GM19240 (cell line): ENCODE results near the gene MAB21L2.
"Not testable (repeated sequence)": the region's sequence is repeated elsewhere in the genome, so short reads cannot be mapped to it uniquely, and the experiment has no call there.

Experiments used
- DNase-seq: peaks from one replicate; pipeline ENCODE4 v3.0.0; 2011; ENCODE audit warnings: low spot score; ENCODE audit not compliant: insufficient read length

Gene MAB21L2

DNA sequence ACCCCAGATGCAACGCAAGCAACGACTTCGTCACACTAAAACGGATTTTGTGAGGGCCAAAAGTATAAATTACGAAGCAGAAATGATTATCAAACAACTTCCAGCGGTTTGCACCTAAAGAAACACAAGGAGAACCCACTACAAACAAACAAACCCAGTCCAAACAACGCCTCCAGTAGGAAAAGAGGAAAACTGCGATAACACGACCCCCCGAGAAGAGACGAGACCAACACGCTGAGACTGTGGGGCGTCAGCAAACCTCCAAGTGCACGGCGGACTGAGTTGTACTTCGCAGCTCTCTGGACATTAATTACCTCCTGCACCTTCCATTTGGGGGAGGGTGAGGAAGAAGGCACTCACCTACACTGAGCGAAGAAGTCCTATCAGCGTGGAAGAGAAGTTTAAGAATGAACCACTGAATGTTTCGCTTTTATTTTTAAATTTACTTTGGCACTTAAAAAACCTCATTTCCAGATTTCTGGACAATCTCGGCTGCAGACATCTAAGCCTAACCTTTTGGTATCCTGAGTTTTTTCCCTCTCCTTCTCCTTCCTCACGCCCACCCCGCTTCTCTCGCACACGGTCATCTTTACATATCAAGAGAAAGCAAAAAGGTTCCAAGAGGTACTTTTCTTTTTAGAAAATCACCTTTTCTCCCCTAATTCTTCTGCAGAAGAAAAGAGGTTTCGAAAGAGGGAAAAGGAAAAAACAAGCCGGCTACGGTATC, at the start of gene MAB21L2:
Gene MAB21L2 (plus strand): TSS at position 6 of the 727 bp plus-strand sequence. CDS start 879 bp downstream, outside the sequence.
- no peak for DNase-seq

DNA sequence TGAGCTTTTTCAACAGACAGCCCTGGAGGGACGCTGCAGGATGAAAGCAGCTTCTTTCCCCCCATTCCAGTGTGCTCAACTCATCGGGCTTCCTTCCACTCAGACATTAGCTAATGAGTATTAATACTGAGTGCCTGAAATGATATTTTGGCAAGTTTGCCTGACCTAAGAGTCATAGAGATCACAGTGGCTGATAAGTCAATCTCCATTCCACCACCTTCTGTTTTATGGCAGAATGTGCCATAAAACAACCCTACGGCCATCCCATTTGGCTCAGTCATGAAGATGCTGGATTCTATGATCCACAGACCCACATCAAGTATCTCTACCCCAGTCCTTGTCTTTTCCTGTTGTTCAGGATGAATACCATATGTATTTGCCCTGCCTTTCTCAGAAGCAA, 48.3 kb upstream of the MAB21L2 start:
- DNase-seq, result no peak

DNA sequence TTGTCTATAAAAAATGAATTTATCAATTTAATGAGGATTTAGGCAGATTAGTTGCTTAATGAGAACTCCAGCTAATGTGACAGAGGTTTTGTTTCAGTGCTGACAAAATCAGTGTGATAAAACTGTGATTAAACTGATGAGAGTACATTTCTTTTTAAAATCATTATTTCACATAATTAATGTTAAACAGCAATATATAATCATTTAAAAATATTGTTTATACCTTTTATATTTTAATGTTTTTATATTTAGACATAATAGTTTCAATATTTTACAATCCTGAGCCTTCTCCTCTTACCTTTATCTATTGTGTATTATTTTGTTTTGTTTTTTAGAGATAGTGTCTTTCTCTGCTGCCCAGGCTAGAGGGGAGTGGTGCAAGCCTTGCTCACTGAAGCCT, 47.1 kb upstream of the MAB21L2 start:
- no peak for DNase-seq

DNA sequence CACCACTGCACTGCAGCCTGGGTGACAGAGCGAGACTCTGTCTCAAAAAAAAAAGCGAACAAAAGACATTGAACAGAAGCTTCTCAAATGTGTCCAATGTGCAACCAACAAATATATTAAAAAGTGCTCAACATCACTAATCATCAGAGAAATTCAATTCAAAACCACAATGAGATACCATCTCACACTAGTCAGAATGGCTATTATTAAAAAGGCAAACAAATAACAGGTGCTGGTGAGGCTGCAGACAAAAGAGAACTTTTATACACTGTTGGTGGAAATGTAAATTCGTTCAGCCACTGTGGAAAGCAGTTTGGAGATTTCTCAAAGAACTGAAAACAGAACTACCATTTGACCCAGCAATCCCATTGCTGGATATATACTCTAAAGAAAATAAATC, 44.0 kb upstream of the MAB21L2 start:
- not testable (repeated sequence) for DNase-seq

DNA sequence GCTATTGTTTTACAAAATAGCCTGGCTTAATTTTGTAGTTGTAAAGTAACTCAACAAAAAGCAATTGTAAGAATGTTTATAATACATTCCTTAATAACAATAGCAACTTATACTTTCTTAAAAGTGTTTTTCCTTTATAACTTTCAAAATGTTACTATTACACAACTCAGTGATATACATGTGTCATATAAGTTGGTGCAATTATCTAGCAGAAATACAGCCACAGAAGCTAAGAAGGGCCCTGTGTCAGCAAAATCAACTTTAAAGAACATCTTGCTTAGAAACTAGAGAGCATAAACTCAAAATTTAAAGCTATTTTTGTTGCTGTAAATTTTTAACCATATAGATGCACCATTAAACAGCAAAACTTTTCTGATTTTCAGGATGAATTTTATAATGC, 41.4 kb upstream of the MAB21L2 start:
- DNase-seq, result no peak

DNA sequence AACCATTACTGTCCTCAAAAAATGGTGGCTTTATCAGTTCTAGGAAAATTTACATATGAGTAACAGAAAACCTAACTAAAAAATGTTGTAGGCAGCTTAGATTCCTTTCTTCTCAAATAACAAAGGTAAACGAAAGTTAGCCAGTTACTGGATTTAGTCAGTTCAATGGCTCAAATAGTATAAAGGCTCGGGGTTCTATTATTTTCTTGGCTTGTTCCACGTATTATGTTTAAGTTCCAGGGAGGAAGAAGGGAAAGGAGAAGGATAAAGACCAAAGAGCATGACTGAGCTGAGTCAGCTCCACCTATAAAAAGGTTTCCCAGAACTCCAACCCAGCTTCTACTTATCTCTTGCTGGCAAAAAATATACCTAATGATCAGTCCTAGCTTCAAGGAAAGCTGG, 41.0 kb upstream of the MAB21L2 start:
- DNase-seq, result no peak

DNA sequence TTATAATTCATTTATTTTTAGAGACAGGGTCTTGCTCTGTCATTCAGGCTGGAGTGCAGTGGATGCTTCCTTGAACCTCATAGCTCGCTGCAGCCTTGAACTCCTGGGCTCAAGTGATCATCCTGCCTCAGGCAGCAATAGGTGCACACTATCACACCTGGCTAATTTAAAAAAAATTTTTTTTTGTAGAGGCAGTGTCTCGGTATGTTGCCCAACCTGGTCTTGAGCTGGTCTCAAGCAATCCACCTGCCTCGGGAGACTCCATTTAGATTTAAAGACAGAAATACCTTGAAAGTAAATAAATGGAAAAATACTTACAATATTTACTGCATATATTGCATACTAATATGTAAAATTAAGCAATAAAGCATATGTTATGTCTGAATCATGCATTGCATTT, 40.3 kb upstream of the MAB21L2 start:
- no peak for DNase-seq

DNA sequence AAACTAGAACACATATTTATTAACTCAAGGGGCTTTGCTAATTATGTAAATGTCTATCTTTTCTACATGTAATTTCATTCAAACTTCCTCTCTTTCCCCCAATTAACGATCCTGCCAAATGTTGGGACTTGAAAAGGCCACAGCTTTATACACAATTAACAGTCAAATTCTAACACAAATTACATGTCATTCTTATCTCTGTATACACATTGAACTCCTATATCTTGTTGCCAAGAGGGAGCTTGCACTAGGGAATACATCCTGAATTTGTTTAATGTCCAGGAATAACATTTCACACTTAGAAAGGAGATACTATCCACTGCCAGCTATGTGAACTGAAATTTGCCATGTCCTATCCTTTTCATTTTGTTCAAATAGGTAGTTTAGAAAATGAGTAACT, 38.9 kb upstream of the MAB21L2 start:
- no peak for DNase-seq

DNA sequence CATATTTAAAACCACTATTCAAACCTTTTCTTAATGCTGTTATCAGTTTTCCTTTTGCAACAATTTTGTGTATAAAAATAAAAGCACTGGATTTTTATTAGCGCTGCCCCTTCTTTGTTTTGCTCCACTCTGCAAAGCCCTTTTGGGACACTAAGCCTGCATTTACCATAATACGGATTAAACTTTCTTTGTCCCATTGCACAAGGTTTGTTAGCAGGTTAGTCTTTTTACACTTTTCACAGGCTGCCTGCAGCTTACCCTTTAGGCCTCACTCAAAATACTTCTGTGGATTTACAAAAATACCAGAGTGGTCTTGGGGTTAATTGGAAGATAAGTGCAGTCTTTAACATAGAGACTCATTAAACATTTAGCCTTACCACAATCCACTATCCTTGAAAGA, 35.7 kb upstream of the MAB21L2 start:
- no peak for DNase-seq

DNA sequence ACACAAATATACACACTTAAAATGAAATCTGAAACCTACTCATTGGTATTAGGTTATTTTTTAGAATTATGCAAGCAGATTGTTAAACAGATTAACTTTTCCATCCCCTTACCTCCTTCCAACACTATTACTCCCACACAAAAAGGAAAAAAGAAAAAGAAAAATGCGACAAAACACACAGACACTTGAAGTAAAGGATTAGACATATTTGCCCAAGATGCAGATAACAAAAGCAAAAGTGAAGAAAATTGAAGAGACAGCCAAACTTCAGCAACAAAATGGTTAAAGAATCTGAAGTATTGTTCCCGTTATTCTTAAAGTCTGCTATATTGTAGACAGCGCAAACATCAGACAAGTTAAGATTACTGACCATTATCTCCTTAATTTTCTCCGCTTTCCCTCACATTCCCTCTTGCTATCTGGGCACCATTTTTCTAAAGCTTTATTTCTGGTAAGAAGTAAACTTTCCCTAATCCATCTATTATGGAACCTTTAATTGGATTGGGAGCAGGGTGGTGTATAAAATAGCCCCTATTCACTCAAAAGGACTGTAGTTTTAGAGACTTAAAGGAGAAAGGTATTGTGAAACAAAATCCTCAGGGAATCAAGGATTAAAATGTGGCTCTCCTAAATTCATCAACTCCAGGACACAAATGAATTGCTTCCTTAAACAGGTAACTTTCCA, 34.7 kb upstream of the MAB21L2 start:
- DNase-seq, result no peak

DNA sequence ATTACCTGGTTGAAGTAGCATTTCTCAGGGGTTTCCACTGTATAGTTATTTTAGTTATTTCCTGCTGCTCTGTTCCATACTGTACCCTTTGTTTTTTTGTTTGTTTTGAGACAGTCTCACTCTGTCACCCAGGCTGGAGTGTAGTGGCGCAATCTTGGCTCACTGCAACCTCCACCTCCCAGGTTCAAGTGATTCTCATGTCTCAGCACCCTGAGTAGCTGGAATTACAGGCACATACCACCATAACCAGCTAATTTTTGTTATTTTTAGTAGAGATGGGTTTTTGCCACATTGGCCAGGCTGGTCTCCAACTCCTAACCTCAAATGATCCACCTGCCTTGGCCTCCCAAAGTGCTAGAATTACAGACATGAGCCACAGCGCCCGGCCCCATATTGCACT, 24.1 kb upstream of the MAB21L2 start:
- not testable (repeated sequence) for DNase-seq

DNA sequence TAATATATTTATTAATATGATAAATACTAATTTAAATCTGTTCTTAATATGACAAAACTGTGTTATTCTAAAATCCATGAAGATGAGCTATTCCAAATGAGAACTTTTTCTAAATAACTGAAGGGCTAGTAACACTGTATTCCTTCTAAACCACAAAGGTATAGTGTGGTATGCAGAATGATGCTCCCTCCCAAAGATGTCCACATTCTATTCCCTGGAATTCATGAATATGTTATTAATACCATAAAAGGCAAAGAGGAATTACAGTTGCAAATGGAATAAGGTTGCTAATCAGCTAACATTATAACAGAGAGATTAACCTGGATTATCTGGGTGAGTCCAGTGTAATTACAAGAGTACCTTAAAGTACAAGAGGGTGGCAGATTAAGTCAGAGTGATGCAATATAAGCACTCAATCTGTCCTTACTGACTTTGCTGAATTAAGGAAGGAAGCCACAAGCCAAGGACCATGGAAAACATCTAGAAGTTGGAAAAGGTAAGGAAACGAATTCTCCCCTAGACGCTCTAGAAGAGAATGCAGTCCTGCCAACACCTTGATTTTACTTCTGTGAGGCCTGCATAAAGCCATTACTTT, 20.7 kb upstream of the MAB21L2 start:
- DNase-seq, result no peak

DNA sequence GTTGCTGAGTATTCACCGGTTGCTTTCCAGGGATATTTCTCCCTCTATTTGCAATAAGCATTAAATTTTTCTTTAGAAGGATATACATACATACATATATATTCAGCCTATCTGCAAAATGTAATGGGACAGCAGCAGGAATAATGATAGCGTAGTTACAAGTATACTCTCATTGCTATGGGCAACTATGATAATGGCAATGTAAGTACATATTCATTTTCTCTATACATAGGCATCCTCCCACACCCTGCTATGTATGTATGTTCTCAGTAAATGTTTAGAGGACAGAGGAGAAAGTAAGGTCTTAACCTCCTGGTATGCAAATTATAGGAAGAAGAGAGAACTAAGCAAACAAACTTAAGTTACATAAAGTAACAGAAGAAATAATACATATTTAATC, 19.7 kb upstream of the MAB21L2 start:
- no peak for DNase-seq

DNA sequence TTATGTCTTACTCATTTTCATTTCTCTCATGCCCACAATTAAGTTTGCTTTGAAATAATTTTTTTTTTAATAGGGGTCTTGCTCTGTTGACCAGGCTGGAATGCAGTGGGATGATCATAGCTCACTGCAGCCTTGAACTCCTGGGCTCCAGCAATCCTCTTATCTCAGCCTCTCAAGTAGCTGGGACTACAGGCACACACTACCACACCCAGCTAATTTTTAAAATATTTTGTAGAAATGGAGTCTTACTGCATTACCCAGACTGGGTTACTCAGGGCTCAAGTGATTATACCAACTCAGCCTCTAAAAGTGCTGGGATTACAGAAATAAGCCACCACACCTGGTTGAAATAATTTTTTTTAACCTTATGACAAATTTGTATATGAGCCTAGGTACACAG, 19.2 kb upstream of the MAB21L2 start:
- no peak for DNase-seq

DNA sequence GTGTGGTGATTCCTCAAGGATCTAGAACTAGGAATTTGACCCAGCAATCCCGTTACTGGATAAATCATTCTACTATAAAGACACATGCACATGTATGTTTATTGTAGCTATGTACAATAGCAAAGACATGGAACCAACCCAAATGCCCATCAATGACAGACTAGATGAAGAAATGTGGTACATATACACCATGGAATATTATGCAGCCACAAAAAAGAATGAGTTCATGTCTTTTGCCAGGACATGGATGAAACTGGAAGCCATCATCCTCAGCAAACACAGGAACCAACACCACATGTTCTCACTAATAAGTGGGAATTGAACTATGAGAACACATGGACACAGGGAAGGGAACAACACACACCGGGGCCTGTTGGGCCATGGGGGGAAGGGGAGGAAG, 17.0 kb upstream of the MAB21L2 start:
- DNase-seq, result not testable (repeated sequence)

DNA sequence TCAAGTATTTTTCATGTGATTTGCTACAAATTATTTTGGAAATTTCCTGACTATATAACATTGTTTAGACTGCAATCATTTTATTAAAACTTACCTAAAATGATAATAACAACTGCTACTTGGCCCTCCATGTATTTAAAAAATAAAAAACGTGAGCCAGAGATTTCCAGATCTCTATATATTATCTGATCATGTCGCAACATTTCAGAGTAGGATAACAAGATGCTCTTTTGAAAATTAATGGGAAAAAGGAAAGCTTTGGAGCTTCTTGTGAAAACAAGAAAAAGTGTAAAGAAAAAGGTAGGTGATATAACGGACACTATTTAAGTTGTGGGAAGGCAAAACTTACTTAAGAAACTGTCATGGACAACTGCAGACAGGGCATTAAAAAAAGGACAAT, 14.9 kb upstream of the MAB21L2 start:
- no peak for DNase-seq

DNA sequence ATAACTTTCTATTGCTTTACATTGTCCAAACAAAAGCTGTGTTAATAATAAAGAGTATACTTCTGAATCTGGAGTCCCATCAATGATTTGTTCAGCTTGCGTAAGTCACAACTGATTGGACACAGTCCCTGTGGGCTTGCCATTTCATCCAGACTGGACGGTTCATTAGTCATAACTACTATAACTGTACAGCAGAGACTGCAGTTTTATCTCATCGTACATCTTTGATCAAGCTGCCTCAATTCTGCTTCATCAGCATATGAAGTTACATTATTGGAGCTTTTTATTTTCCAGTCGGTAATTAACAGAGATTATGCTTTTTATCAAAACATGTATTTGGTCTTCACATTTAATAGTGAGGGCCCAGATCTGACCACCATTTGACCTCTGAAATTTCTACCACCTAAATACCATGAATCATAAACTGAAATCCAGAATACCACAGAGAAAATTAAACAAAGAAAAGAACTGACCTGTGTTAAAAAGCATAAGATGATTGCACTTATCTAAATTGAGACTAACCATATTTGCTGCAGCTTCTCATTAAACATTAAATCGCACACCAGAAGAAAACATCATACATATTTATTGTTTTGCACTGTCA, 12.5 kb upstream of the MAB21L2 start:
- no peak for DNase-seq

DNA sequence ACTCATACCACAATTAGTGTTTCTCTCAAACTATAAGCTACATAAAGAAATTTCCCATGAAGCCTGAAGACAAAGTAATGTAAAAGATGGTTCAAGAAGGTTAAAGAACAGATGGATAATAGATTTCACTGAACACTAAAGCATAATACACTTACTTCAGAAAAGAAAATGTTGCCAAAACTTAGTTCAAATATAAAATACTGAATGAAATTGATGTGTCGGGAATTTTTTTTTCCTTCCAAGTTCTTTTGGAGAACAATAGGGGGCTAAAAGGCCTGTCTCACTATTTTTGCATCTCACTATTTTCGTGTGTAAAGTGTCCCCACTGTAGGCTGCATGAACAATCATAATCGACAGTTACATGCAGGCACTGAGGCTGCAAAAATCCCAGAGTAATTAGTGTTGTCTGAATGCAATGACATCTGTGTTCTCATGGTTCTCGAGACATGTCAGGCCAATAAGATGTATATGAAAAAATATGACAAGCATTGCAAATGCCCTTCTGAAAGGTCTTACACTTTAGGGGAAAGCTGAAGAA, 11.9 kb upstream of the MAB21L2 start:
- no peak for DNase-seq

DNA sequence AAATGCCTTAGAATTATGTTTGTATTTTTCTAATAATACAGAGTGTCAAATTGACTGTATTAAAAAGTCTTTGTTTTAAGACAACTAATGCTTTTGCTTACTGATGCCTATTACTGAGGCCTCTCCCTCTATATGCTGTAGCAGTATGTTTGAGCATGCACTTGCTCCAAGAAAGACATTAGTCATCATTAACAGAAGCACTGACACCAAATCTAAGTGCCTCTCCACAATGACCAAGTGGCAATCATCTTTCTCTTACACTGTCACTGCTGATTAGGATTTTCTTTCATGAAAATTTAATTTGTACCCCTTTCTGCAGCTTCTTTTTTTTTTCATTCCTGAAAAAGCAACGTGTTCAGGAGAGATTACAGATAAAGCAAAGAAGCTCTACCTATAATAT, 11.1 kb upstream of the MAB21L2 start:
- DNase-seq, result no peak

DNA sequence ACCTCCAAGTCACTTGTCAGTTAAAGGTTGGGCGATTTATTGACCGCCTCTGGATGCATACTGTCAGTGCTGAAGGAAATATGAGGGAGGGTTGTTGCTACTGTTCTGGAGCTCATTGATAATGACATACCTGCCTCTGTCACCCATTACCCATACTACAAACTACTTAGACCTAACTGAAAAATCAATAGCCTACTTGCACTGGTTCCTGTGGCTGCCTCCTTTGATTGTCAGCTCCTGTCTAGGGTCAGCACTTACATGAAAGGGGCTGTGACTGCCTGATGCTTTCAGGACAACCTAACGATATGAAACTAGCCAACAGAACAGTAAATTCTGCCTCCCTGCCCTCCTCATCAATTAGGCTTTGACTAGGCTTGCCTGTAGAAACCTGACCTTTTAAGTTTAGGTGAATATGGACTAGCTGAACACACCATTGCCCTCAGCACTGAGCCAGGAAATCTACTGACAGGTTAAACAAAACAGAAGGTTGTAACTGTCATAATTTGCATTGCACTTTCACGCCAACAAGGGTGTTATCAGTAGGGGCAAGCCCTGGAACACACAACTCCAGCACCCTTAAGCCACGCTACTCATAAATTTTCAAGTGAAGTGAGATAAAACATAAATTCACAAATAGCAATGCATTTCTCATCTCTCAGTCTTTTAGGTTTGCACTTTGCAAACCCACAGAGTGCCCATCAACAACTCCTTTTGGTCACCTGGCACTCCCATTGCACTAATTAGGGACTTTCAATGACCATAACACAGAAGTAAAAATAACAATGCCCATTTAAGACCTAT, 9.0 kb upstream of the MAB21L2 start:
- DNase-seq, result no peak

DNA sequence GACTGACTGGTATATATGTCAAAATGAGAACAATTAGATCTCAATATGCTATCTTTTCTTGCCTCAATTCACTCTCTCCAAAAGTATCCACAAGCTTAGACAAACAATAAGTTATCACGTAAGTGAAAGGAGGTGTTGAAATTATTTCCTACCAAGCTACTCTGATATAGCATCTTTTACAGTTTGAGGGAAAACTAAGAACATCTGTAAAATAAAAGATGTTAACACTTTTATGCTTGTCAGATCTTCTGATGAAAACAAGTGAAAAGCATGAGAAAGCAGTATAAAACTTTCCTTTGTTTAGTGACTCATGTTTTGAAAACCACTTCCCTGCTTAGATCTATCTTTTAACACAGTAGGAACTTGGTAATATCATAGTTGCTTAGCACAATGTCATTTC, 8.4 kb upstream of the MAB21L2 start:
- DNase-seq, result no peak
